ENCODE data around the gene PACS2.
A peak's percentile ranks its signal among the peaks of the same experiment; 100 is the strongest.

The PACS2 gene

DNA sequence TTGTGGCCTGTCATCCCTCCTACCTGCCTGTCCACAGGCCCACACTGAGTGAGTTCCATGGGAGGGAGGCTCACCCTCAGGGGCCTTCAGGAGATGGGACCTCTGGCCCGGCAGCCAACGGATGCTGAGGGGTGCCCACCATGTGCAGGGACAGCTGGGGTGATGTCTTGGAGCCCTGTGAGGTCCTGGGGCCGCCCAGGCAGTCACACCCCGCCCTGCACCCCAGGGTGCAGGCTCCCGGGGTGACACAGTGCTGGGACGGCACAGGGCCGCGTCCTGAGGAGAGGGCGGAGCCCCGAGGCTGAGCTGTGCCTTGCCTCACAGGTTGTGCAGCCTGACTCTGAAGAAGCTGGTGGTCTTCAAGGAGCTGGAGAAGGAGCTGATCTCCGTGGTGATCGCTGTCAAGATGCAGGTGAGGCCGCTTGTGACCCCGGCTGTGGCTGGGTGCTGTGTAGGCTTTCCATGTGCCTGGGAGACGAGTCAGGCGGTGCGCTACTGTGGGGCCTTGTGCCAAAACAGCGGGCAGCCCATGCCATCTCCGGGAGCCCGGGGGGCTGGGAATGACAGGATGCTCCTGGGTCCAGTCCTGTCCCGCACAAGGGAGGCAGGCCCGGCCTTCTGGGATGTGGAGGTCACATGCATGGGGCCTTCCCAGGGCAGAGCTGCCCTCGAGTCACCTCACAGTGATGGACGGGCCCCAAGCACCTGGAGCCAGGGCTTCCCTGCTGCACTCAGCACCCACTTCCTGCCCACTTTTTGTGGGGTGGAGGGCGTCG lies 33.8 kb downstream of the PACS2 start:
- no peak for DNase-seq (ENCODE audit: low spot score)
- Histone ChIP-seq H3K4me3 (no peak overlapping the region), H3K27ac (no peak overlapping the region)
- TF ChIP-seq, protein P1, sequence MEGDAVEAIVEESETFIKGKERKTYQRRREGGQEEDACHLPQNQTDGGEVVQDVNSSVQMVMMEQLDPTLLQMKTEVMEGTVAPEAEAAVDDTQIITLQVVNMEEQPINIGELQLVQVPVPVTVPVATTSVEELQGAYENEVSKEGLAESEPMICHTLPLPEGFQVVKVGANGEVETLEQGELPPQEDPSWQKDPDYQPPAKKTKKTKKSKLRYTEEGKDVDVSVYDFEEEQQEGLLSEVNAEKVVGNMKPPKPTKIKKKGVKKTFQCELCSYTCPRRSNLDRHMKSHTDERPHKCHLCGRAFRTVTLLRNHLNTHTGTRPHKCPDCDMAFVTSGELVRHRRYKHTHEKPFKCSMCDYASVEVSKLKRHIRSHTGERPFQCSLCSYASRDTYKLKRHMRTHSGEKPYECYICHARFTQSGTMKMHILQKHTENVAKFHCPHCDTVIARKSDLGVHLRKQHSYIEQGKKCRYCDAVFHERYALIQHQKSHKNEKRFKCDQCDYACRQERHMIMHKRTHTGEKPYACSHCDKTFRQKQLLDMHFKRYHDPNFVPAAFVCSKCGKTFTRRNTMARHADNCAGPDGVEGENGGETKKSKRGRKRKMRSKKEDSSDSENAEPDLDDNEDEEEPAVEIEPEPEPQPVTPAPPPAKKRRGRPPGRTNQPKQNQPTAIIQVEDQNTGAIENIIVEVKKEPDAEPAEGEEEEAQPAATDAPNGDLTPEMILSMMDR (IDR thresholded peaks at IDR 0.05): no peak

DNA sequence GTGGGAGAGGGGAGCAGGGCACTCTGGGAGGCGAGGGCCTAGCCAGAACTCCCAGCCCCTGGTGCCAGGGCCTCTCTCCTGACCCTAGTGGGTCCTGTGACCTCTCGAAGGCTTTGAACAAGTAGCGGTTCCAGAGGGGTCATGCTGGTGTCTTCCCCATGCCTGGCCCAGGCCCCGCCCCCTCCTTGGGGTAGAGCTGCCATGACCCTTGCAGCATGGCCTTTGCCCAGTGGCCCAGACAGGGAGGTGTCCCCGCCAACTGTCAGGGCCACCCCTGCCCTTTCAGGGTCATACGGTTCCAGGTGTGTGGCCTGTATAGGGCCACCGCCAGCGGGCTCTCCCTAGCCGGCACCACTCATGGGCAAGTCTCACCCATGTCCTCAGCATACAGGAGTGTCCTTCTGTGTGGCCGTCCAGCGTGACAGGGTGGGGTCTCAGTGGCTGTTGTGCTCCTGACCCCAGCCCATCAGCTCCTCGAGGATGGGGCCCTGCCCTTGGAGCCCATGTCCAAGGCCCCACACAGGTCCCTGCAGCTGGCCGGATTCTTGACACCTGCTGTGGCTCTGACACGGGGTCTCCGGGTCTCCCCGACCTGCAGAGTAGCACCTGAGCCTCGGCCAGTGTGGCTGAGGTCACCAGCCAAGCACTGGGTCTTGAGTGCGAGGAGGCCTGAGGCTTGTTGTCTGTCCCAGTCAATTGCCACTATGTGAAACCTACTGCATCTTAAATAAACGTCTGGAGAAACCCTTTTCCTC lies 34.6 kb downstream of the PACS2 start:
- no peak overlapping the region for H3K27ac ChIP-seq
- DNase-seq (ENCODE audit: low spot score): no peak
- H3K4me3 ChIP-seq: no peak overlapping the region
- TF ChIP-seq, protein P1 (IDR thresholded peaks at IDR 0.05): no peak

DNA sequence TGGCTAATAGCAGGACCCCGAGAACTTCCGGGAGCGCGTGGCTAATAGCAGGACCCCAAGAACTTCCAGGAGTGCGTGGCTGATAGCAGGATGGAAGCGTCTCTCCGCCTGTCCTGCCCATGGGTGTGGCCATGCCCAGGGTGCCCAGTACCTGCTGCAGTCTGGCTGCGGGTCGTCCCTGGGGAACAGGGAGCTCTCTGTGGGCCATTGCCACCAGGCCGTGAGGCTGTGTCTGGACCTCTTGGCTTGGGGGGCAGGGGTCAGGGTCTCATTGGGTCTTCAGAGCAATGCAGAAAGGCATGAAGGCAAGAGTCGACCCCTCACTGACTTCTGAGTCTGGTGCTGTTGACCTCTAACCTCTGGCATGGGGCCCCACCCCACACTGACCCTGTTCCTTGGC lies 35.4 kb downstream of the PACS2 start:
- TF ChIP-seq, protein P1 (IDR thresholded peaks at IDR 0.05): no peak
- no peak for DNase-seq (ENCODE audit: low spot score)

DNA sequence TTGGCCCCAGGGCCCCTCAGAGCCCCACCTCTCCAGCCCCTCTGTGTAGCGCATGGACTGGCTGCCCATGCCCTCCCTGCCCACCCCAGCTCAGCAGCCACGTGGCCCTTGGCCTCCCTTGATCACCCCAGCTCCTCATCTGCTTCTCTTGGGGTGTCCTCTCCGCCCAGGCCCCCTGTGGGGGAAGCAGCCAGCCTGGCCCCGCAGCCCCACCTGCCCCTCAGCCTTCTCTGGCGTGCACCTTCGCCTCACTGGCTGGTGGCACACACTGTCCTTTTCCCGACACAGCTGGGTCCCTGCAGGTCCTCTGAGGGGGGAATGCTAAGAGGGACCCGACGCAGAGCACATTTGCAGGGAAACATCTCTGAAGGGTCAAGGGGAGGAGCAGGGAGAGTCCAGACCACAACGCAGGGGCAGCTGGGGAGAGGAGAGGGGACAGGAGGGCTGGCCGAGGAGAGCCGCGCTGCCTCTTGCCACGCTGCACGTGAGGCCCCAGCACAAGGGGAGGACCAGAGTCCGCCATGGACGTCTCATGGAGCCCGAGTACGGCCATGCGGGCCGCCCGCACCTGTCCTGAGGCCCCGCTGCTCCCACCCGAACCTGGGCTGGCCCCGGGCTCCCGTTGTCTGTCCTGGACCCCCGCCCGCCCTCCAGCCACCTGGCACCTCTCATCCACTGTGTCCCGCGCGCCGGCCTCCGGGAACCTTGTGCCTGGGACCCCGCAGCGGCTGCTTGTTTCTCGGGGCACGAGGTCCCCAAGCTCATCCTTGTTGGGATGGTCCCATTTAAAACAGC lies 36.1 kb downstream of the PACS2 start:
- TF ChIP-seq, protein P1 (IDR thresholded peaks at IDR 0.05): no peak
- Histone ChIP-seq H3K4me3 (no peak overlapping the region), H3K27ac (no peak overlapping the region)
- no peak for DNase-seq (ENCODE audit: low spot score)

More for the DNA sequence above, 35.4 kb downstream of the PACS2 start:
- no peak overlapping the region for H3K27ac ChIP-seq
- H3K4me3 ChIP-seq: no peak overlapping the region

DNA sequence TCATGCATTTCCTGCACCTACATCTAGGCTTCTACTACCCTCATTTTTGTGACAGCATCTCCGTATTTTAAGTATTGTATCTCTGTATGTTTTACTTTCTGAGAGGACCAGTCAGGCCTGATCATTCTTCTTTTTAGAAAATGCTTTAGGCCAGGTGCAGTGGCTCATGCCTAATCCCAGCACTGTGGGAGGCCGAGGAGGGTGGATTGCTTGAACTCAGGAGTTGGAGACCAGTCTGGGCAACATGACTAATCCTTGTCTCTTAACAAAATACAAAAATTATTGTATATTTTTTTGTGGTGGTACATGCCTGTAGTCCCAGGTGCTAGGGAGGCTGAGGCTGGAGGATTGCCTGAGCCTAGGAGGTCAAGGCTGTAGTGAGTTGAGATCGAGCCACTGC lies 36.9 kb downstream of the PACS2 start:
- no peak overlapping the region for H3K27ac ChIP-seq
- DNase-seq (ENCODE audit: low spot score): no peak
- no peak overlapping the region for H3K4me3 ChIP-seq
- TF ChIP-seq, protein P1 (IDR thresholded peaks at IDR 0.05): no peak

DNA sequence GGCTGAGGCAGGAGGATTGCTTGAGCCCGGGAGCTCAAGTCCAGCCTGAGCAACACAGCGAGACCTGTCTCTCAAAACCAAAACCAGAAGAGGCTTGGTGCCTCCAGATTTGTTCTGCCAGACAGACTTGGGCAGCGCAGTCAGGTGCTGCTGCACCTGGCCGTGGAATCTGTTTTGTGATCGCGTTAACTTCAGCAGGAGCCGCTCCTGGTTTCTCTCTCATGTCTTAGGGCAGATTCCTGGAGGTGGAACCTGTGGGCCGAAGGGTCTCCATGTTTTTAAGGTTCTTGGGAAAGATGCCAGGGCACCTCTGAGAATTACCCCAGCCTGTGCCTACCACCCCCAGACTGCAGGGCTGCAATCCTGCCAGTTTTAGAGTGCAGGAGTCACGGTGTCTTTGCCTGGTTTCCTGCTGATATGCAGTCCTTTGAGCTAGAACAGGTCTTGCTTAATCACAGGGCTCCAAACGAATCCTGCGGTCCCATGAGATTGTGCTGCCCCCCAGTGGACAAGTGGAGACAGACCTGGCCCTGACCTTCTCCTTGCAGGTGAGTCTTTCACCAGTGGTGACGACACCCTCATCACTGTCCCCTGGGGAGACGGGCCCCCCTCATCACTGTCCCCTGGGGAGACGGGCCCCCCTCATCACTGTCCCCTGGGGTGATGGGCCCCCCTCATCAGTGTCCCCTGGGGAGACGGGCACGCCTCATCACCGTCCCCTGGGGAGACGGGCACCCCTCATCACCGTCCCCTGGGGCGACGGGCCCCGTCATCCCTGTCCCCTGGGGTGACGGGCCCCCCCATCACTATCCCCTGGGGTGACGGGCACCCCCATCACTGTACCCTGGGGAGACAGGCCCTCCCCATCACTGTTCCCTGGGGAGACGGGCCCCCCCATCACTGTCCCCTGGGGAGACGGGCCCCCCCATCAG lies 37.6 kb downstream of the PACS2 start:
- no peak overlapping the region for H3K27ac ChIP-seq
- TF ChIP-seq, protein P1 (IDR thresholded peaks at IDR 0.05): peak; percentile 62
- H3K4me3 ChIP-seq: no peak overlapping the region
- peak; percentile 87 for DNase-seq (ENCODE audit: low spot score)
